OCI-LY7 (cell line): ENCODE results near the gene OR1I1.

Experiments
- CTCF ChIP-seq: fragments of 200-600 bp; sonication (generic); conservative IDR thresholded peaks from 2 replicates; pipeline ENCODE4 v1.5.1; 2014; ENCODE audit warnings: mild to moderate bottlenecking, antibody characterized with exemption, low read length, moderate library complexity, mixed read lengths
- EZH2phosphoT487 ChIP-seq: fragments of 200-600 bp; sonication (generic); IDR thresholded peaks from 2 replicates; pipeline ENCODE4 v1.6.1; 2018; ENCODE audit warnings: low read depth, borderline replicate concordance, mild to moderate bottlenecking, mixed run types, antibody characterized with exemption, low read length, moderate library complexity, mixed read lengths

- TF ChIP-seq CTCF (no peak), EZH2phosphoT487 (no peak)
Measured at GRCh38 chr19:15108145-15108844, 26.3 kb downstream of the OR1I1 start.
